K562 (cell line): Measurements from ENCODE around the gene CD320. TPM values are rescaled to one million over a fixed set of nuclear protein-coding genes. Genes with fewer than 3 reads are reported as not detected.

Experiments
- ATF1 ChIP-seq, 2 experiments: fragments of 450-650 bp in 1 of 2; IDR thresholded peaks; 2 replicates each; pipeline ENCODE4 v1.6.1; 2016; ENCODE audit warnings: missing compliant biosample characterization in 1 of 2, missing genetic modification characterization in 1 of 2
- BRD9 ChIP-seq: fragments of 450-650 bp; IDR thresholded peaks from 2 replicates; pipeline ENCODE4 v1.6.1; 2018; ENCODE audit warnings: low read depth; ENCODE audit not compliant: partially characterized antibody
- CBX5 ChIP-seq: IDR thresholded peaks from 2 replicates; pipeline ENCODE4 v1.6.1; 2014; ENCODE audit warnings: low read depth, borderline replicate concordance
- FIP1L1 ChIP-seq: fragments of 200-400 bp; formaldehyde crosslinking; IDR thresholded peaks from 2 replicates; pipeline ENCODE4 v1.6.1; 2018; ENCODE audit warnings: mild to moderate bottlenecking, low read depth, low read length; ENCODE audit not compliant: poor library complexity, severe bottlenecking
- FOXK2 ChIP-seq, 2 experiments: fragments of 450-650 bp; IDR thresholded peaks in 1 of 2; conservative IDR thresholded peaks in 1 of 2; 2 replicates each; pipeline ENCODE4 v1.6.1; 2016; ENCODE audit warnings: low read depth in 2 of 2, mild to moderate bottlenecking in 1 of 2
- HCFC1 ChIP-seq: IDR thresholded peaks from 2 replicates; pipeline ENCODE4 v1.6.1; 2012; ENCODE audit warnings: low read depth, low read length, improper control_type of control experiment
- HDAC3 ChIP-seq: fragments of 450-650 bp; IDR thresholded peaks from 2 replicates; pipeline ENCODE4 v1.6.1; 2018; ENCODE audit warnings: borderline replicate concordance, mild to moderate bottlenecking, moderate library complexity; ENCODE audit not compliant: partially characterized antibody
- MTA1 ChIP-seq: fragments of 450-650 bp; IDR thresholded peaks from 2 replicates; pipeline ENCODE4 v1.6.1; 2017; ENCODE audit warnings: borderline replicate concordance
- MYC ChIP-seq, 2 experiments: fragments of 250-450 bp in 1 of 2; sonication (Bioruptor Pico) in 1 of 2; IDR thresholded peaks; 2 replicates each; pipeline versions ENCODE4 v1.5.1 to v1.6.1; 2012 to 2021; ENCODE audit warnings: low read depth in 2 of 2, borderline replicate concordance in 1 of 2, improper control_type of control experiment in 1 of 2, low read length in 1 of 2, mild to moderate bottlenecking in 1 of 2, moderate library complexity in 1 of 2
- NCOA4 ChIP-seq: fragments of 450-650 bp; IDR thresholded peaks from 2 replicates; pipeline ENCODE4 v1.6.1; 2018; ENCODE audit warnings: mild to moderate bottlenecking; ENCODE audit not compliant: partially characterized antibody
- NFIC ChIP-seq: fragments of 450-650 bp; IDR thresholded peaks from 2 replicates; pipeline ENCODE4 v1.6.1; 2017; ENCODE audit warnings: mild to moderate bottlenecking, inconsistent platforms
- PRMT5 ChIP-seq: sonication (generic); formaldehyde crosslinking; IDR thresholded peaks from 2 replicates; pipeline ENCODE4 v1.5.0; 2020; ENCODE audit warnings: missing genetic modification reagents
- TAF7 ChIP-seq: fragments of 450-650 bp; IDR thresholded peaks from 2 replicates; pipeline ENCODE4 v1.6.1; 2016; ENCODE audit warnings: missing genetic modification characterization, missing compliant biosample characterization
- USF1 ChIP-seq: sonication (generic); formaldehyde crosslinking; IDR thresholded peaks from 2 replicates; pipeline ENCODE4 v1.9.0; 2022; ENCODE audit warnings: mild to moderate bottlenecking, missing genetic modification reagents
- ZC3H4 ChIP-seq: sonication (generic); formaldehyde crosslinking; IDR thresholded peaks from 2 replicates; pipeline ENCODE4 v1.9.0; 2021; ENCODE audit warnings: missing genetic modification reagents, borderline replicate concordance
- polyA plus RNA-seq, 8 experiments: library from polyadenylated mRNA; depleted of rRNA in 4 of 8; stranded (reverse) in 5 of 8; unstranded in 3 of 8; fragments of >200 nt; fragmentation: Nextera tagmentation in 2 of 8; fragmentation: Illumina TruSeq in 1 of 8; extraction: Ambion mirVana in 2 of 8; extraction: Trizol in 1 of 8; gene quantifications; 2 replicates each; pipeline versions ENCODE4 v1.2.1 to v1.2.3, GENCODE V29; 2011 to 2014; ENCODE audit warnings: inconsistent platforms in 1 of 8, missing spikeins in 1 of 8
- total RNA-seq, 7 experiments: library from RNA; depleted of rRNA in 6 of 7; stranded (reverse); fragments of >200 nt in 6 of 7; fragmentation: Illumina TruSeq in 2 of 7; extraction: Trizol in 2 of 7; gene quantifications; 2 replicates each; pipeline versions ENCODE4 v1.2.1 to v1.2.3, GENCODE V29; 2011 to 2021; ENCODE audit warnings: low replicate concordance in 1 of 7
- TF ChIP-seq, protein P1 (sequence below): fragments of 200-800 bp; sonication (Bioruptor generic); IDR thresholded peaks from 2 replicates; pipeline ENCODE4 v1.6.1; 2017; ENCODE audit warnings: missing genetic modification characterization, missing compliant biosample characterization
- TF ChIP-seq, protein P2 (sequence below): sonication (generic); formaldehyde crosslinking; IDR thresholded peaks from 2 replicates; pipeline ENCODE4 v1.4.0; 2020; ENCODE audit warnings: mild to moderate bottlenecking, missing genetic modification reagents
- TF ChIP-seq, protein P3 (sequence below): fragments of 250-450 bp; sonication (Bioruptor Pico); IDR thresholded peaks from 2 replicates; pipeline ENCODE4 v1.8.0; 2022; ENCODE audit warnings: moderate library complexity, mild to moderate bottlenecking, inconsistent platforms

Gene CD320
- total and polyA plus RNA-seq, 9 of the 15 experiments (the other 6 are each of a cell fraction or from before 2014, with no cell fraction given) = 0.45 to 94.5 (median 34.4) TPM

DNA sequence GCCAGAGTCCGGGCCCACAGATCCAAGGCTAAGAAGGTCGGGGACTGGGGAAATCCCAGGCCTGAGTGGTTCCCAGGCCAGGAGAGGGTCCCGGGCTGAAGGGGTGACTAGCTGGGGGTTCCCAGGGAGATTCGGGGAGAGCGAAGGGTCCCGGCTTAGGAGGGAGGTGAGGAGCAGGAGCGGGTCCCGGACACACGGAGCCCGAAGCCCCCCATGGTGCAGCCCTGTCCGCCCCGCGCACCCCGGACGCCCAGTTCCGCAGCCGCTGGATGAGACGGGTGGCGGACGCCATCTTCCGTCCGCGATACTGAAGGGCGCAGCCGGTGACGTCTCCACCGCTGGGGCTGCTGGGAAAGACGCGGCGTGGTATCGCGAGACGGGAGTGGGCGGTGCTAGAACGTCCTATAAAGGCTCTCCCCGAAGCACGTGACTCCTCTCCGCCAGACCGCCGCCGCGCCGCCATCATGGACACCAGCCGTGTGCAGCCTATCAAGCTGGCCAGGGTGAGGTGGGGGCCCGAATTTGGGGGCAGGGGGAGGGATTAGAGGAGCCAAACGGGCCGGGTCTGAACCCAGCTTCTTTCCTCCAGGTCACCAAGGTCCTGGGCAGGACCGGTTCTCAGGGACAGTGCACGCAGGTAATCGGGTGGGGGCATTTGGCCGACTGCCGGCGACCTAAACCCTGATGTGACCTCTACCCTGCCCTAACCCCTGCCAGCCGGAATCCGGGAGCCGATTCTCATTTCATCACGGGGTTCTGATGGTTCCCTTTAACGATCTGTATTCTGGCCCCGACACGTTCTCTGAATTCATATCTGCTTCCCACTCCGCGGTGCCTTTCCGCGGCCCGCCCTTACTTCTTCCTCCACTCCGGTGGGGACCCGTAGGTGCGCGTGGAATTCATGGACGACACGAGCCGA lies 13.2 kb upstream of the CD320 start, which contains the start of the genes NDUFA7 and RPS28 (continued):
- TF ChIP-seq, protein P1, sequence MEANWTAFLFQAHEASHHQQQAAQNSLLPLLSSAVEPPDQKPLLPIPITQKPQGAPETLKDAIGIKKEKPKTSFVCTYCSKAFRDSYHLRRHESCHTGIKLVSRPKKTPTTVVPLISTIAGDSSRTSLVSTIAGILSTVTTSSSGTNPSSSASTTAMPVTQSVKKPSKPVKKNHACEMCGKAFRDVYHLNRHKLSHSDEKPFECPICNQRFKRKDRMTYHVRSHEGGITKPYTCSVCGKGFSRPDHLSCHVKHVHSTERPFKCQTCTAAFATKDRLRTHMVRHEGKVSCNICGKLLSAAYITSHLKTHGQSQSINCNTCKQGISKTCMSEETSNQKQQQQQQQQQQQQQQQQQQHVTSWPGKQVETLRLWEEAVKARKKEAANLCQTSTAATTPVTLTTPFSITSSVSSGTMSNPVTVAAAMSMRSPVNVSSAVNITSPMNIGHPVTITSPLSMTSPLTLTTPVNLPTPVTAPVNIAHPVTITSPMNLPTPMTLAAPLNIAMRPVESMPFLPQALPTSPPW (CRISPR knock-in tag) = peak; percentile 73; the same call in 1 of the 2 replicates
- TF ChIP-seq FIP1L1 (no peak), MYC (IDR thresholded peaks at IDR 0.05; ENCODE audit: low read depth, low read length) (peak; percentile 97), MYC (CRISPR knock-in tag; IDR thresholded peaks at IDR 0.05; ENCODE audit: borderline replicate concordance, low read depth) (no peak), ZC3H4 (CRISPR knock-in tag) (peak; percentile 92; the same call in 1 of the 2 replicates), BRD9 (peak; percentile 12), NFIC (peak; percentile 75), HDAC3 (peak; percentile 37), FOXK2 (conservative IDR thresholded peaks at IDR 0.05 in 1 of 2, IDR thresholded peaks at IDR 0.05 in 1 of 2; ENCODE audit: low read depth in 2 of 2) (peak; percentile 60 to 66; a peak in 3 of 4 replicates), HCFC1 (peak; percentile 86), NCOA4 (no peak), TAF7 (tag) (peak; percentile 96), PRMT5 (CRISPR knock-in tag) (0 out of 2 replicates have a peak, but pooled peaks have one; percentile 28), MTA1 (peak; percentile 96), CBX5 (0 out of 2 replicates have a peak, but pooled peaks have one; percentile 7), USF1 (CRISPR knock-in tag) (peak; percentile 96), ATF1 (CRISPR knock-in tag; IDR thresholded peaks at IDR 0.05) (peak; percentile 80), ATF1 (tag; IDR thresholded peaks at IDR 0.05) (peak; percentile 98)
- TF ChIP-seq, protein P2, sequence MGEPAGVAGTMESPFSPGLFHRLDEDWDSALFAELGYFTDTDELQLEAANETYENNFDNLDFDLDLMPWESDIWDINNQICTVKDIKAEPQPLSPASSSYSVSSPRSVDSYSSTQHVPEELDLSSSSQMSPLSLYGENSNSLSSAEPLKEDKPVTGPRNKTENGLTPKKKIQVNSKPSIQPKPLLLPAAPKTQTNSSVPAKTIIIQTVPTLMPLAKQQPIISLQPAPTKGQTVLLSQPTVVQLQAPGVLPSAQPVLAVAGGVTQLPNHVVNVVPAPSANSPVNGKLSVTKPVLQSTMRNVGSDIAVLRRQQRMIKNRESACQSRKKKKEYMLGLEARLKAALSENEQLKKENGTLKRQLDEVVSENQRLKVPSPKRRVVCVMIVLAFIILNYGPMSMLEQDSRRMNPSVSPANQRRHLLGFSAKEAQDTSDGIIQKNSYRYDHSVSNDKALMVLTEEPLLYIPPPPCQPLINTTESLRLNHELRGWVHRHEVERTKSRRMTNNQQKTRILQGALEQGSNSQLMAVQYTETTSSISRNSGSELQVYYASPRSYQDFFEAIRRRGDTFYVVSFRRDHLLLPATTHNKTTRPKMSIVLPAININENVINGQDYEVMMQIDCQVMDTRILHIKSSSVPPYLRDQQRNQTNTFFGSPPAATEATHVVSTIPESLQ (CRISPR knock-in tag) = peak; percentile 20; the same call in 1 of the 2 replicates
- TF ChIP-seq, protein P3, sequence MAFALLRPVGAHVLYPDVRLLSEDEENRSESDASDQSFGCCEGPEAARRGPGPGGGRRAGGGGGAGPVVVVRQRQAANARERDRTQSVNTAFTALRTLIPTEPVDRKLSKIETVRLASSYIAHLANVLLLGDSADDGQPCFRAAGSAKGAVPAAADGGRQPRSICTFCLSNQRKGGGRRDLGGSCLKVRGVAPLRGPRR (CRISPR knock-in tag) = no peak
